ENCODE data around the gene RAP1GDS1. TPM values are rescaled to one million over a fixed set of nuclear protein-coding genes. Genes with fewer than 3 reads are reported as not detected.
A peak's percentile ranks its signal among the peaks of the same experiment; 100 is the strongest.

The RAP1GDS1 gene
- total and polyA plus RNA-seq, 8 donors, result 6.6 to 24.9 (median 20.7) TPM

DNA sequence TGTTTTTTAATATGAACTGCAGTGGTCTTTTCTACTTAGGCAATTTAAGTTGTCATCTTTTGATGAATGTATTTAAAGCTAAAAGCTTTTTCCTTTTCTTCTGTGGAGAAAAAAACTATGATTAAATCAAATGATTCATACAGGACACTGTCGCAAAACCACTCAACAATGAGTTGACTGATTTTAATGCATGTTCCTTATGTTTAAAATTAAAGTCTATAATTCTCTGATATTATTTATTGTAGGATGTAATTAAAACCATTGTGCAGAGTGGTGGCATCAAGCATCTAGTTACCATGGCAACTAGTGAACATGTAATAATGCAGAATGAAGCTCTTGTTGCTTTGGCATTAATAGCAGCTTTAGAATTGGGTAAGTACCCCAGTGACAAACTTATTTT lies 172.5 kb downstream of the RAP1GDS1 start:
- WGBS, 2 donors, result 95% methylated on average over 1 of the region's 1 CpG
- intact Hi-C loops (cut with DNase I), result no loop called here
- Histone ChIP-seq H3K27me3 (no peaks in the 10 kb centered on the region), H3K9me3 (no peaks in the 10 kb centered on the region), H3K36me3 (peaks cover 0 to 20% (median 0%) of the 10 kb centered on the region in 3 donors), H3K4me3 (no peak overlapping the region), H3K27ac (no peak overlapping the region), H3K4me1 (no peaks in the 10 kb centered on the region)
- no peak for TF ChIP-seq CTCF (IDR thresholded peaks at IDR 0.05)
- no peak for FAIRE-seq
- ATAC-seq, result no peak
- no peak for DNase-seq

DNA sequence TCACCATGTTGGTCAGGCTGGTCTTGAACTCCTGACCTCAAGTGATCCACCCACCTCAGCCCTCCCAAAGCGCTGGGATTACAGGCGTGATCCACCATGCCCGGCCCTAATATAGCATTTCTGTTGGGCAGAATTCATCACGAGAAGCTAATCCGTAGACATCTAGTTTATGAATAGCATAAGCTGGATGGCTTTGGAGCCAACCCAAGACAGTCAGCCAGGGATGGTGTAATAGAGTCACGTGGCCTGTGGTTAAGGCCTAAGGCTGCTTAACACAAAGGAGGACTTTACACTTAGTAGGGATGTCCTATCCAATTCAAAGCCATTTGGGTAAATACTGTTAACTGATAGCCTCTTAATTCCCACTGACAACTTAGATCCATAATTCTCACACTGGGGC lies 173.6 kb downstream of the RAP1GDS1 start:
- H3K4me3 ChIP-seq, result no peak overlapping the region
- no peak for FAIRE-seq
- TF ChIP-seq CTCF (IDR thresholded peaks at IDR 0.05), result no peak
- intact Hi-C loops (cut with DNase I), result no loop called here
- H3K4me1 ChIP-seq, result no peaks in the 10 kb centered on the region
- no peaks in the 10 kb centered on the region for H3K27me3 ChIP-seq
- 97 to 99% methylated on average over 6 of the region's 6 CpGs for WGBS, 2 donors
- peaks cover 0 to 20% (median 0%) of the 10 kb centered on the region in 3 donors for H3K36me3 ChIP-seq
- H3K9me3 ChIP-seq, result no peaks in the 10 kb centered on the region
- DNase-seq, result no peak
- no peak overlapping the region for H3K27ac ChIP-seq
- ATAC-seq, result no peak

DNA sequence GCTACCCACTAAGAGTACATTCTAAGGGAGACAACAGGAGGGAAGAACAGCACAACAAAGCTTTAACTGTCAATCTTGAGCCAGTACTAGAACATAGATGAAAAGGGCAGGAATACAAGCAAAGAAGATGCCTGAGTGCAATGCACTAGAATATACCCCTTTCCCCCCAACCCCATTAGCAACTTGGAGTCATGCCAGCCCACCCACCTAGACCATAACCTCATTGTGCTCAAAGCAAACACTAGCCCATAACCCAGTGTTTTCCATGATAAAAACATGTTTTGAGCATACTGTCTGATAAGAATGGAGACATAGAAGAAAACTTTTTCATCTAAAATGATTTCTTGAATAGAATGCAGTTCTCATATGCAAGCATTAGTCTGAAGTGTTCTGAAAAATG lies 183.2 kb downstream of the RAP1GDS1 start:
- Histone ChIP-seq H3K36me3 (peaks cover 0 to 8% (median 0%) of the 10 kb centered on the region in 3 donors), H3K4me1 (no peaks in the 10 kb centered on the region), H3K27me3 (no peaks in the 10 kb centered on the region), H3K27ac (no peak overlapping the region), H3K9me3 (no peaks in the 10 kb centered on the region), H3K4me3 (no peak overlapping the region)
- DNase-seq, result no peak
- intact Hi-C loops (cut with DNase I), result no loop called here
- no peak for TF ChIP-seq CTCF (IDR thresholded peaks at IDR 0.05)
- no peak for FAIRE-seq
- ATAC-seq, result no peak

GRCh38 chr4:98446499-98447375 lies 185.6 kb downstream of the RAP1GDS1 start:
- TF ChIP-seq CTCF (IDR thresholded peaks at IDR 0.05), result no peak
- 83 to 84% methylated on average over 10 of the region's 10 CpGs for WGBS, 2 donors
- Histone ChIP-seq H3K27me3 (no peaks in the 10 kb centered on the region), H3K27ac (no peak overlapping the region), H3K9me3 (no peaks in the 10 kb centered on the region), H3K36me3 (peaks cover 0 to 8% (median 0%) of the 10 kb centered on the region in 3 donors), H3K4me3 (no peak overlapping the region), H3K4me1 (no peaks in the 10 kb centered on the region)
- no peak for FAIRE-seq
- ATAC-seq, result peak in 3 of 4 donors; percentile 28 to 59 (median 49)
- DNase-seq, result no peak
- intact Hi-C loops (cut with DNase I), result no loop called here

DNA sequence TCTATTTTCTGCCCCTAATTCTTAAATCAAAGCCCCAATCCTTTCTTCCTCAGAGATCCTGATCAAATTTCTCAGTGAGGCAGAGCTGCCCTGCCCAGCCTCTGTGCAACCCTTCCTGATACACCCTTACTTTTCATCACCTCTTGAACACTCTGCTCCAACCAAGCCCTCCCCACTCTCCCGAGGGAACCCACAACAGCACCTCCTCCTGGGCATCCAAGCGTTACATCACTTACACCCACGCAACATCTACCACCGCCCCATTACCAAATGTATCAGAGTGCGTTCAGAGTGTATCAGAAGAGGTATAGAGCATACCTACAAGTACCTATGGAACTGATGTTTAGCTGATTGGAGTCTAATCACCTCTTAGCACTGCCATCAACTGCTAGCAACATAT lies 186.5 kb downstream of the RAP1GDS1 start:
- WGBS, 2 donors, result 93 to 94% methylated on average over 5 of the region's 5 CpGs
- no peak for FAIRE-seq
- Histone ChIP-seq H3K27ac (no peak overlapping the region), H3K4me1 (no peaks in the 10 kb centered on the region), H3K36me3 (peaks cover 0 to 1% (median 0%) of the 10 kb centered on the region in 3 donors), H3K9me3 (no peaks in the 10 kb centered on the region), H3K27me3 (no peaks in the 10 kb centered on the region), H3K4me3 (no peak overlapping the region)
- intact Hi-C loops (cut with DNase I), result no loop called here
- no peak for DNase-seq
- ATAC-seq, result no peak
- TF ChIP-seq CTCF (IDR thresholded peaks at IDR 0.05), result no peak

All from pancreas (tissue), 10 donors.